Upper lobe of left lung (tissue), 4 donors: ENCODE results near the gene AHDC1.

ENCODE experiments used
- EP300 ChIP-seq, 4 donors: sonication (generic); formaldehyde crosslinking; IDR thresholded peaks; one replicate each; pipeline ENCODE4 v1.5.1; 2017; ENCODE audit warnings: antibody characterized with exemption in 4 of 4, control low read depth in 2 of 4
- POLR2A ChIP-seq, 4 donors: fragments of 450-650 bp; IDR thresholded peaks; one replicate each; pipeline ENCODE4 v1.5.1; 2016 to 2017; ENCODE audit warnings: antibody characterized with exemption in 4 of 4, mild to moderate bottlenecking in 2 of 4
- POLR2AphosphoS5 ChIP-seq, 2 donors: sonication (generic); formaldehyde crosslinking; IDR thresholded peaks; one replicate each; pipeline ENCODE4 v1.5.1; 2017; ENCODE audit warnings: antibody characterized with exemption in 2 of 2
- TF ChIP-seq, protein P1 (sequence below), 6 experiments: fragments of 450-650 bp in 4 of 6; fragments of 200-600 bp in 2 of 6; sonication (generic) in 2 of 6; IDR thresholded peaks; one replicate each; pipeline ENCODE4 v1.5.1; 2016 to 2019; ENCODE audit warnings: antibody characterized with exemption in 6 of 6

DNA sequence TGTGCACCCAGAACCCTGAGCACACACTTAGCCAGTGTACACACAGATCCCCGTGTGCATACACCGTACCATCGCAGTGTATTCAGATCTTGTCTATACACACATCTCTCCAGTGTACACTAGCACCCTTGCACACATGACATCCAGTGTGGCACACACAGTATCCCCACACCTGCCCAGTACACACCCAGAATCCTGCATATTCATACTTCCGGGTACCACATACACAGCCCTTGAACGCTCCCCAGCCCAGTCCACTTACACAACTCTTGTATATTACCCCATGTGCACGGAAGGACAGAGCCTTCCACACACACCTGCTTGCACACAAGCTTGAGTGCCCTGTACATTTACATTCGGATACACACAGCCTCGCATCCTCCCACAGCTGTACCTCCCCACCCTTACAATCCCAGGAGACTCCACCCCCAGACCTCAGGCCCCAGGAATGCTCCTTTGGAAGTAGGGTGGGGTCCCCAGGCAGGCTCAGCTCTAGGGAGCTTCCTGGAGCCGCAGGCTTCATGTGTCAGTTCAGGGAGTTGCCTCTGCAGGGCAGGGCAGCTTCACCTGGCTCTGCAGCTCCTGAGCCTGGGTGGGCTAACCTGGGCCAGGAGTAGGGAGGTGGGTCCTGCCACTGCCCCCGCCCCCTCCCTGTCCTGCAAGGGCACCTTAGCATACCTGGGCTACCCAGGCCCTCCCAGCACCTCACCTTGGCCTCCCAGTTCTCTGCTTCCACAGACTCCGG, 46.2 kb downstream of the AHDC1 start:
- peak in 1 of 4 donors; percentile 36 for TF ChIP-seq POLR2A (IDR thresholded peaks at IDR 0.05)
- TF ChIP-seq, protein P1, sequence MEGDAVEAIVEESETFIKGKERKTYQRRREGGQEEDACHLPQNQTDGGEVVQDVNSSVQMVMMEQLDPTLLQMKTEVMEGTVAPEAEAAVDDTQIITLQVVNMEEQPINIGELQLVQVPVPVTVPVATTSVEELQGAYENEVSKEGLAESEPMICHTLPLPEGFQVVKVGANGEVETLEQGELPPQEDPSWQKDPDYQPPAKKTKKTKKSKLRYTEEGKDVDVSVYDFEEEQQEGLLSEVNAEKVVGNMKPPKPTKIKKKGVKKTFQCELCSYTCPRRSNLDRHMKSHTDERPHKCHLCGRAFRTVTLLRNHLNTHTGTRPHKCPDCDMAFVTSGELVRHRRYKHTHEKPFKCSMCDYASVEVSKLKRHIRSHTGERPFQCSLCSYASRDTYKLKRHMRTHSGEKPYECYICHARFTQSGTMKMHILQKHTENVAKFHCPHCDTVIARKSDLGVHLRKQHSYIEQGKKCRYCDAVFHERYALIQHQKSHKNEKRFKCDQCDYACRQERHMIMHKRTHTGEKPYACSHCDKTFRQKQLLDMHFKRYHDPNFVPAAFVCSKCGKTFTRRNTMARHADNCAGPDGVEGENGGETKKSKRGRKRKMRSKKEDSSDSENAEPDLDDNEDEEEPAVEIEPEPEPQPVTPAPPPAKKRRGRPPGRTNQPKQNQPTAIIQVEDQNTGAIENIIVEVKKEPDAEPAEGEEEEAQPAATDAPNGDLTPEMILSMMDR (IDR thresholded peaks at IDR 0.05) = peak in 1 of 6 experiments; percentile 5
- no peak for TF ChIP-seq POLR2AphosphoS5 (IDR thresholded peaks at IDR 0.05)
- TF ChIP-seq EP300 (IDR thresholded peaks at IDR 0.05) = no peak
